ENCODE data around the gene TMEM37. TPM values are rescaled to one million over a fixed set of nuclear protein-coding genes. Genes with fewer than 3 reads are reported as not detected.

TMEM37 gene
- total and polyA plus RNA-seq, 2 of the 13 experiments (the other 11 are each of a cell fraction or from before 2014, with no cell fraction given) = 37.7 to 115 TPM

GRCh38 chr2:119424284-119425118 is 7.2 kb upstream of the TMEM37 start (continued):
- no peak for TF ChIP-seq ZNF282 (IDR thresholded peaks at IDR 0.05; ENCODE audit: partially characterized antibody)
- TF ChIP-seq ZNF550 (CRISPR knock-in tag; IDR thresholded peaks at IDR 0.05; ENCODE audit: borderline replicate concordance) = no peak
- no peak for TF ChIP-seq NCOR1 (IDR thresholded peaks at IDR 0.05; ENCODE audit: borderline replicate concordance, low read length)
- TF ChIP-seq PATZ1 (CRISPR knock-in tag; IDR thresholded peaks at IDR 0.05) = peak; percentile 17; the same call in 1 of the 2 replicates
- no peak for TF ChIP-seq ZNF264 (CRISPR knock-in tag; IDR thresholded peaks at IDR 0.05)
- TF ChIP-seq STAT6 (CRISPR knock-in tag; IDR thresholded peaks at IDR 0.05; ENCODE audit: borderline replicate concordance) = no peak
- TF ChIP-seq SAP130 (CRISPR knock-in tag; IDR thresholded peaks at IDR 0.05; ENCODE audit: low read depth) = no peak
- no peak for TF ChIP-seq JUND (CRISPR knock-in tag; IDR thresholded peaks at IDR 0.05)
- no peak for TF ChIP-seq ZNF382 (CRISPR knock-in tag; IDR thresholded peaks at IDR 0.05; ENCODE audit: borderline replicate concordance)
- no peak for TF ChIP-seq NBN (conservative IDR thresholded peaks at IDR 0.05)
- TF ChIP-seq ZNF737 (CRISPR knock-in tag; IDR thresholded peaks at IDR 0.05; ENCODE audit: borderline replicate concordance) = no peak
- TF ChIP-seq ZBTB20 (CRISPR knock-in tag; IDR thresholded peaks at IDR 0.05; ENCODE audit: borderline replicate concordance, low read depth) = no peak
- peak; percentile 56; the same call in 1 of the 2 replicates for TF ChIP-seq THAP9 (CRISPR knock-in tag; IDR thresholded peaks at IDR 0.05; ENCODE audit: borderline replicate concordance)
- TF ChIP-seq TEAD3 (CRISPR knock-in tag; optimal IDR thresholded peaks at IDR 0.05; ENCODE audit: borderline replicate concordance) = peak; percentile 21
- no peak for TF ChIP-seq ZBTB26 (CRISPR knock-in tag; IDR thresholded peaks at IDR 0.05; ENCODE audit: borderline replicate concordance)
- no peak for TF ChIP-seq ATF2 (CRISPR knock-in tag; IDR thresholded peaks at IDR 0.05)
- TF ChIP-seq SSRP1 (CRISPR knock-in tag; IDR thresholded peaks at IDR 0.05) = no peak
- 0 out of 2 replicates have a peak, but pooled peaks have one; percentile 20 for TF ChIP-seq MIER2 (CRISPR knock-in tag; IDR thresholded peaks at IDR 0.05)
- no peak for TF ChIP-seq ZFYVE20 (CRISPR knock-in tag; IDR thresholded peaks at IDR 0.05; ENCODE audit: borderline replicate concordance, low read depth)

All from HepG2 (cell line).